ENCODE data around the gene GPC5.

Gene GPC5

DNA sequence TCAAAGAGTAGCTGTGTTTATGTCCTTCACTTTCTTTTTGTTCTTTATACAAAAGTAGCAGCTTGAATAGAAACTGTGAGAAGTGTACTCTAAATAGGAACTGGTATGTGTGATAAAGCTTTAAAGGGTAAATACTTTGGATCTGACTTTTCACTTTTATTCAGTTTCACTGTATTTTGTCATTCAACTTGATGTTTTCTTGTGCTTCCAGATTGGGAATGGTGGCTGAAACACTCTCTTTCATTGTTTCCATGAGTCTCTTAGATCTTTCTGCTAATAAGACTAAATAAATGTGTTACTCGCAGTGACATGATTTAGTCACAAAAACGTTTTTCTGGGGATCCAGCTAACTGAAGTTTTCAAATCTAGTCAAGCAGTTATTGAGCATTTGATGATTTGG lies 133.2 kb downstream of the GPC5 start:
- H3K4me1 Mint-ChIP-seq: no peaks in the 10 kb centered on the region
- H3K9me3 Mint-ChIP-seq: no peaks in the 10 kb centered on the region

DNA sequence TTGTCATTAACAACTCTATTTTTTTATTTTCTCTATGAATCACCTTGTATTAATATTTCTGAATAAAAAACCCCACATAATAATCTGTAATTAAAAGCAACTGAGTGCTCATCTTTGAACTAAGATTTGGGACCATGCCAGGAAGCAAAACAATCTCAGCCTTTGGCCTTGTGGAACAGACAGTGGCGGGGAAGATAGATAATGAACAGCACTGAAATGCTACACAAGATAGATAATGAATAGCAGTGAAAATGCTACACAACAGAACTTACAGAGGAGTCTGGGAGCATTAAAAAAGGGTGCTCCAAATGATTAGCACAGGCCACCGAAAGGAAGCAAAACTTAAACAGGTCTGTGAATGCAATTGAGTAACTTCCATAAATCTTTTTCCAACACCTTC lies 134.9 kb downstream of the GPC5 start:
- H3K9me3 Mint-ChIP-seq: no peaks in the 10 kb centered on the region
- ATAC-seq (no peak), DNase-seq (no peak)
- no peak overlapping the region for H3K27ac Mint-ChIP-seq
- no peak overlapping the region for H3K4me3 Mint-ChIP-seq
- peaks cover 10% of the 10 kb centered on the region for H3K27me3 Mint-ChIP-seq
- H3K4me1 Mint-ChIP-seq: no peaks in the 10 kb centered on the region

More for the DNA sequence above, 133.2 kb downstream of the GPC5 start:
- no peak overlapping the region for H3K27ac Mint-ChIP-seq
- H3K4me3 Mint-ChIP-seq: no peak overlapping the region
- H3K27me3 Mint-ChIP-seq: peaks cover 10% of the 10 kb centered on the region
- ATAC-seq: no peak
- DNase-seq: no peak

DNA sequence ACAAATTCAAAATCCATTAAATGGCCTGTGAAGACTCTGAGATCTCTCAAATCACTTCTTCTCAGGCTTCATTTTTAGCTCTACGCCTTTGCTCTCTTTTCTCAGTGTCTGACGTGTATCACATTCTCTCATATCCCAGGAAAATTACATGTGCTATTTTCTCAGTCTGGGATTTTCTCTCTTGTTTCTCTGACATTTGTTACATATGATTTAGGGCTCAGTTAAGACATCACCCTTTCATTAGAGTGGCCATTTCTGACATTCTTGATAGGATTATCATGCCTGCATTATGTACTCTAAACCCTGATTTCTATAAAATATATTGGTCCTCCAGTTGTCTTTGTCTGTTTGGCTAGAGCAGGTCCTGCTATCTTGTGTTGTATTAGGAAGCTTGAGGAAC lies 136.6 kb downstream of the GPC5 start:
- peaks cover 10% of the 10 kb centered on the region for H3K27me3 Mint-ChIP-seq
- DNase-seq (no peak), ATAC-seq (no peak)
- H3K27ac Mint-ChIP-seq: no peak overlapping the region
- H3K4me1 Mint-ChIP-seq: no peaks in the 10 kb centered on the region
- H3K9me3 Mint-ChIP-seq: no peaks in the 10 kb centered on the region
- H3K4me3 Mint-ChIP-seq: no peak overlapping the region

DNA sequence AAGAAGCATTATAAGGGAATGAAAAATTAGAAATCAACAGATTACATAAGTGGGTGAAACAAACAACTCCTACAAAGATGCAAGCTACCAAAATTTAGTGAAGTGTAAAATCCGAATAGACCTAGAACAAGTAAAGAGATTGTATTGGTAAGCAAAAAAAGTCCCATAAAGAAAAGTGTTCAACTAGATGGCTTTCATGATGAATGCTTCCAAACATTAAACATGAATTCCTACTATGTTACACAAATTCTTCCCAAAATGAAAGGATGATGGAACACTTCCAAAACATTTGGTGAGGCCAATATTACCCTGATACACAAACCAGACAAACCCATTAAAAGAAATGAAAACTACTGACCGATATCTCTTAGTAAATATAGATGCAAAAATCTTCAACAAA lies 139.0 kb downstream of the GPC5 start:
- Mint-ChIP-seq H3K4me1 (no peaks in the 10 kb centered on the region), H3K9me3 (no peaks in the 10 kb centered on the region), H3K27me3 (peaks cover 10% of the 10 kb centered on the region), H3K27ac (no peak overlapping the region), H3K4me3 (no peak overlapping the region)
- no peak for ATAC-seq
- no peak for DNase-seq

DNA sequence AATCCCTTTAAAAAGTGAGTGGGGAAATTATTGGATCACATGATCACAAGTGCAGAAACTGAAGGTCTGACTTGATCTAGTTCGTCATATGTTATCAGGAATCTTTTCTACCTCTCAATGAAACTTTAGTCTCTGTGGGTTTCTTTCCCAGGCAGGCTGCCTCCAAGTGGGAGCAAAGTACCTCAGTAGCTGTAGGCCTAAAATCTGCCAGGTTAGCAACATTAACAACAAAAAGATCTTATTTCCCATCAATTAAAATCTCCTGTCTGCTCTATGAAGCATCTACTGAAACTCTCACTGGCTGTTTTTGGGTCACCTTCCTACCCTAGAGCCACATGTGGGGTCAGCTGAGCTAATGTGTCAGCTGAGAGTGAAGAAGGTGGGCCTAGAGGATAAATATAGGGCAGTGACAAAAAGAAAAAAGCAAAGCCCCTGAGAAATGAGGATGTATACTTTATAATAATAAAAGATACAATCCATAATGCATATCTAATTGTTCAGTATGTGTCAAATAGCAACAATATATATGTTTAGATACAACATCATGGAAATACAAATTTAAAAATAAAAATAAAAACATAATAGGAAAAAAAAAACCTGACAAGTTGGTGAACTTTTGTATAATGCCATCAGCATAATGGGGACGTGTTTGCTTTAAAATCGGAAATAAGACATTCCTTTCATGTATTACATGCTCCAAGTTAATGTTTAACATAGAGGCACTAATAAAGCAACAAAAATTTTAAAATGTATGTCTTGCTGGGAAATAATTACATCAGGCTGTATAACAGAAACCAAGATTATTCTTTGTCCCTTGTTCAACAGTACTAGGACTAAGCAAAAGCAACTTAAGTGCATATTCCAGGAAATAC lies 141.1 kb downstream of the GPC5 start:
- H3K4me1 Mint-ChIP-seq: no peaks in the 10 kb centered on the region
- no peaks in the 10 kb centered on the region for H3K27me3 Mint-ChIP-seq
- ATAC-seq: no peak

DNA sequence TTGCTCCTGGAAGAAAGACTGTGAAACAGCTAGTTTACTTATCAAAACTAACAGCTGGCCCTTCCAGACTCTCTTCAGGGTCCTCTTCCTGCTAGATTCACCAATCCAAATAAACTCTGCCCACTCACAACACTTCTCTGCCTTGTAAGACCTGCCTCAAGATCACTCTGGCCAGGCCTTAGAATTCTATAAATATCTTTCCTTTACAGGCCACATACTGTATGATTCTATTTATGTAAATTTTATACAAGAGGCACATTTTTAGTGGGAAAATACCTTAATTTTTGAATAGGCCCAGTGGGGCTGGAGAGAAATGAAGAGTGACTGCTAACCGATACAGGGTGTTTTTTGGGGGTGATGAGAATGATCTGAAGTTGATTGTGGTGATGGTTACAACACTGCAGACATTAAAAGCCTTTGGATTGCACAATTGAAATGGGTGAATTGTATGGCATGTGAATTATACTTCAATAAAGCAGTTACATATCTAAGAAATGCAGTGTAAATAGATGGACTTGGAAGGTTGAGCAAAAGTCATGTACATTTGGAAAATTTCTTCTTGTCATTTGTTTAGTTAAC lies 141.8 kb downstream of the GPC5 start:
- no peak for DNase-seq
- no peak overlapping the region for H3K4me3 Mint-ChIP-seq

More for the DNA sequence above, 141.1 kb downstream of the GPC5 start:
- no peak for DNase-seq
- no peak overlapping the region for H3K4me3 Mint-ChIP-seq
- H3K27ac Mint-ChIP-seq: peak overlapping the region in 1 of 2 donors; percentile 71
- H3K9me3 Mint-ChIP-seq: no peaks in the 10 kb centered on the region

DNA sequence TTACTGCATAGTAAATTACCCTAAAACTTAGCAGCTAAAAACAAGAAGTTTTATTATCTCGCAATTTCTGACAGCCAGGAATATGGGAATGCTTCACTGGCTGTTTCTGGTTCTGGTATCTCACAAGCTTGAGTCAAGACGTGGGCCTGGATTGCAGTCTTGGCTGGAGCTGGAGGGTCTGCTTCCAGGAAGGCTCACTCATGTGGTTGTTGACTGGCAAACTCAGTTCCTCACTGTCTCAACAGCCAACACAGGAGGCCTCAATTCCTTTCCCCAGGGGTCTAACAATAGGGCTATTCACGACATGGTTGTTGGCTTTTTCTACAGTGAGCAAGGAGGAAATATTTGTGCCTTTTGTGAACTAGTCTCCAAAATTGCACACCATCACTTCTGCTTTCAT lies 146.3 kb downstream of the GPC5 start:
- Mint-ChIP-seq H3K4me1 (no peaks in the 10 kb centered on the region), H3K27me3 (no peaks in the 10 kb centered on the region), H3K9me3 (no peaks in the 10 kb centered on the region), H3K27ac (no peak overlapping the region), H3K4me3 (no peak overlapping the region)
- ATAC-seq (no peak), DNase-seq (no peak)

More for the DNA sequence above, 141.8 kb downstream of the GPC5 start:
- no peaks in the 10 kb centered on the region for H3K4me1 Mint-ChIP-seq
- no peak for ATAC-seq
- H3K27me3 Mint-ChIP-seq: no peaks in the 10 kb centered on the region
- H3K9me3 Mint-ChIP-seq: no peaks in the 10 kb centered on the region
- no peak overlapping the region for H3K27ac Mint-ChIP-seq

DNA sequence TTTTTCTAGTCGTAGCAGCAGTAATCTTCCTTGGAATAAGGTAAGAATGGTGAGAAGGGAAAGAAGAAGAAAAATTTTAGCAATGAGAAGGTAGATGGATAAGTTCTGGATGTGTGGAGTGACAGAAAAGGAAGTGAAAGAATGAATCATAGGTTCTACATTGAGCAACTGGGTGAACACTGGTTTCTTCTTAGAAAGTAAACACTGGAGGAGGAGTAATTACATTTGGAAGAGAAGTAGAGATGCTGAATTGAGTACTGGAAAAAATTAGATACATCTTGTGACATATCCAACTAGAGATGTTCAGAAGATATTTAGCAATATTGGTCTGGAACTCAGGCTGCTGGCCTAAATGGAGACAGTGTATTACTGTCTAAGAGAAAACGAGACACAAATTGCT lies 148.5 kb downstream of the GPC5 start:
- H3K27ac Mint-ChIP-seq: peak overlapping the region in 1 of 2 donors; percentile 5
- H3K4me3 Mint-ChIP-seq: no peak overlapping the region
- no peak for ATAC-seq
- no peaks in the 10 kb centered on the region for H3K27me3 Mint-ChIP-seq
- H3K4me1 Mint-ChIP-seq: no peaks in the 10 kb centered on the region
- no peak for DNase-seq
- no peaks in the 10 kb centered on the region for H3K9me3 Mint-ChIP-seq

DNA sequence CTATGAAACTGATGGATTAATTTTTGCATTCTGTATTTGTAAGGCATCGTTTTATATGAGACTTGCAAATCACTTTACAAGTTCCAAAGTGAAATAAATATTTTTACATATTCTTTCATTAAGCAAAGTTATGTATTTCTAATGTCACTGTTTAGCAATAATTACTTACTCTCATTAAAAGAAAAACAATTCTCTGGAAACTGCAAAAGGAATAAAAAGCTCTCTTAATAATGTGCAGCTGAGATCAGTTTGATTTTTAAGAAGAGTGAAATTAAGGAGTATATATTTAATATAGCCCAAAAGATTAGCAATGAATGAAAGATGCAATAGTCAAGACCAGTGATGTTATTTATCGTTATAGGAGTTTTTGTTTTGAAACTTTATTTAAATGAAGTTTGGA lies 155.2 kb downstream of the GPC5 start:
- no peaks in the 10 kb centered on the region for H3K27me3 Mint-ChIP-seq
- H3K4me3 Mint-ChIP-seq: no peak overlapping the region
- H3K9me3 Mint-ChIP-seq: peaks cover 0 to 9% of the 10 kb centered on the region in 2 donors
- no peak overlapping the region for H3K27ac Mint-ChIP-seq
- ATAC-seq (no peak), DNase-seq (no peak)
- no peaks in the 10 kb centered on the region for H3K4me1 Mint-ChIP-seq

DNA sequence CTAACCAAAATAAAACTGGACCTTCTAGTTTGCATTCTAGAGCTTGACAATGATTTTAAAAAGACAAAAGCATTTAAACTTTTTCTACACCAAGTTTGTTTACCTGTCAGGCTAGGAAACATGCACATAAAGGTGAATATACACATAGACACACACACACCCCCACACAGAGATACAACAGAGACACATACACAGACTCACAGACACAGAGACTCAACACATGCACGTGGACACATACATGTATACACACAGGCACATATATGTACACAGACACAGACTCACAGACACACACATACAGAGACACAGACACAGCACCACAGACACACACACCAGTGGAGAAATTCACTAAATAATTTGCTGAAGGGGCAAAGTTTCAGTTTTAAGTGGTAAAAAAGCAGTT lies 155.7 kb downstream of the GPC5 start:
- Mint-ChIP-seq H3K27me3 (no peaks in the 10 kb centered on the region), H3K27ac (no peak overlapping the region), H3K4me3 (no peak overlapping the region), H3K9me3 (peaks cover 0 to 9% of the 10 kb centered on the region in 2 donors), H3K4me1 (no peaks in the 10 kb centered on the region)
- DNase-seq: no peak
- no peak for ATAC-seq

DNA sequence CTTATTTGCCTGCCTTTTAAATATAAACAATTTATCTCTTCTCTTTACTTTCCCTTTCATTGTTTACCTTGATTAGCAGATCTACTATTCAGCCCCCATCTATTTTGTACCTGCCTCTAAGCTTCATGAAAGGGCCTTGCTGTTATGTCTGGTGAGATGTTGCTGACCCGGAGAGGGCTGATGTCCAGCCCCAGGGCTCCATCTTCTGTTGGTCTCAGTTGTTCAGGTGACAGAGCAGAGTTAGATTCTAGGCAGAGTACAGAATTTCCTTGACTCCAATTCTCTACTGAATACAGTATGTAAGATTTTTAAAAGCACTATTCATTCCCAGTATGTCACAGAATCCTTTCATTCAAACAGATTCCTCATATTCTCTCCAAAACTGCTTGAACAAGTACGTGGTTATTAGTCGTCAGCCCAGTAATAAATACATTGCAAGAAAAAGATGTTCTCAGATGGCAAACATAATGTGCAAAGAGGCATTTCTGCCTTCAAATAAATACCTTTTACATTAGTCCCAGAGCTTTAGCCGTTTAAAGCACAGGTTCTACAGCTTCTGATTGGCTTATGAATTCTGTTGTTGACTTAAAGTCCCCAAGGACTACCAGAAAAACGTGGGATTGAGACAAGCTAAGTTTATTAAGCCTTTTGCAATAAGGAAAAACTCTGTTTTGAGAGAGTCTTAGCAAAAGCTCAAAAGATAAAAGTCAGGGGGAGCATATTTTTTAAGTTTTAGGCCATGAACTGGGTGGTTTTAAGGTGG lies 159.1 kb downstream of the GPC5 start:
- Mint-ChIP-seq H3K27ac (no peak overlapping the region), H3K4me3 (no peak overlapping the region), H3K4me1 (no peaks in the 10 kb centered on the region), H3K9me3 (peaks cover 0 to 9% of the 10 kb centered on the region in 2 donors), H3K27me3 (no peaks in the 10 kb centered on the region)
- DNase-seq (no peak), ATAC-seq (no peak)

DNA sequence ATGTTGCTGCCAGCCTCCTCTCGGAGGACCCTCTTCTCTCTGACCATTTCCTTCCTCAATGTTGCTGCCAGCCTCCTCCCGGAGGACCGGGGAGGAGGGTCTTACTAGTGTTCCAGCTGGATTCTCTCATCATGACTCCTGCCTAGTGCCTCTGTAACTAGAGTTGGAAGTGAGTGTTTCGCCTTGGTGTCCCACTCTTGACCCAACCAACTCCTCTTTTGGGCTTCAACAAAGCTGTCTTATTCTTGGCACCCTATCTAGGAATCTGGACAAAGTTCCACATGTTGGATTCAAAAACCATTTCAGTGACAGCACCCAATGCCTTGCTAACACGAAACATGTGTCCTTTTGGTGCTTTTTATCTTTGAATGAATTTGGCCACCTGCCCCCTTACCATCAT lies 165.4 kb downstream of the GPC5 start:
- Mint-ChIP-seq H3K9me3 (no peaks in the 10 kb centered on the region), H3K27me3 (no peaks in the 10 kb centered on the region), H3K4me1 (no peaks in the 10 kb centered on the region), H3K27ac (no peak overlapping the region), H3K4me3 (no peak overlapping the region)
- ATAC-seq (no peak), DNase-seq (no peak)

DNA sequence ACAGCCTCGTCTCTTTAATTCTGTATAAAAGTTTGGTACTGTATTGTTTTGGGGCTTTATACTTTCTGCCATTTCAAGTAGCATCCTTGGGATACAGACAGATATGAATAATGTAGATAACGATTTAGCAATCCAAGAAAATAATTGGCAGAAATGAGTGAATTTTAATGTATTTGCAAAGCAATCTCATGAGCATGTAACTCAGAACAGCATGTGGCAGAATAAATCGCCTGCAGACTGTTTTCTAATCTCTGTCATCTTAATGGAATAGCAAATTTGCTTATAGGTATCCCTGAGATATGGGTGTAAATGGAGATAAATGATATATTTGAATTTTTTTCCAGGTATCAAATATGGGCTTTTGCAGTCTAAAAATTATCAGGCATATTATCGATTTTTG lies 166.0 kb downstream of the GPC5 start:
- no peak for ATAC-seq
- H3K27ac Mint-ChIP-seq: no peak overlapping the region
- H3K9me3 Mint-ChIP-seq: no peaks in the 10 kb centered on the region
- DNase-seq: no peak
- H3K4me1 Mint-ChIP-seq: no peaks in the 10 kb centered on the region
- no peaks in the 10 kb centered on the region for H3K27me3 Mint-ChIP-seq
- H3K4me3 Mint-ChIP-seq: no peak overlapping the region

DNA sequence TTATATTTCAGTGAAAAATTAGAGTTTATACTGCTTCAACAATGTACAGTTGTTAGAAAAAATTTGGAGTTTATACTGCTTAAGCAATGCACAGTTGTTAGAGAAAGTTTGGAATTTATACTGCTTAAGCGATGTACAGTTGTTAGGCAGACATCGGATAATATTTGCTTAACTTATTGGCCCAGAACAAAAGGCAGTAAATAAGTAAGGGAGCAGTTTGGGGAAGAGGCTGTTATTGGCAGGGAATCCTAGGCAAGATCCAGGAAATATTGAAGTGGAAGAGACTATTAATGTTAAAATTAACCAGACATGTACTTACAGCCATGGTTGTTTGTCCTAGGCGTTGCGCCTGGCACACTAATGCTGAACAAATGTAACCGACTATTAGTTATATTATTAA lies 166.9 kb downstream of the GPC5 start:
- Mint-ChIP-seq H3K9me3 (no peaks in the 10 kb centered on the region), H3K4me1 (no peaks in the 10 kb centered on the region), H3K27me3 (no peaks in the 10 kb centered on the region), H3K27ac (no peak overlapping the region), H3K4me3 (no peak overlapping the region)
- ATAC-seq (no peak), DNase-seq (no peak)

DNA sequence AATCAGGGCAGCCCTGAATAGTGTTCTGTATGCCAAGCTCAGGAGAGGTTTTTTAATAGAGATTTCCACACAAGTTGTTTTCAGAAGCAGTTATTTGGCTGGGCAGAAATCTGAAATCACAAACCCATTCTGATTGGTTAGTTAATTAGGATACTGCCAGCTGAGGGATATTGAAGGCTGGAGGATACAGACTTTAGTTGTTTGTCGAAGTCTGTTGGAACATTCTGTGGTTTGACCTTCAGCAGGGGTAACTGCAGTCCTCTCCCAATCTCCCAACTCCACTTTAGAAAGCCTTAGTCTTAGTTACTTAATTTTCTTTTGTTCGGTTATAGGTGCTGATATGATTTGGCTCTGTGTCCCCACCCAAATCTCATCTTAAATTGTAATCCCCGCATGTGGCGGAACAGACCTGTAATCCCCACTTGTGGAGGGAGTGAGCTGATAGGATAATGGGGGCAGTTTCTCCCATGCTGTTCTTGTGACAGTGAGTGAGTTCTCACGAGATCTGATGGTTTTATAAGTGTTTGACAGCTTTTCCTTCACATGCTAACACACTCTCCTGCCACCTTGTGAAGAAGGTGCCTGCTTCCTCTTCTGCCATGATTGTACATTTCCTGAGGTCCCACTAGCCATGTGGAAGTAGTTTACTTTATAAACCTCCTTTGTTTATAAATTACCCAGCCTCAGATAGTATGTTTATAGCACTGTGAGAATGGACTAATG lies 169.2 kb downstream of the GPC5 start:
- no peak overlapping the region for H3K4me3 Mint-ChIP-seq

More for the DNA sequence above, 169.2 kb downstream of the GPC5 start:
- Mint-ChIP-seq H3K9me3 (no peaks in the 10 kb centered on the region), H3K27ac (no peak overlapping the region), H3K4me1 (no peaks in the 10 kb centered on the region), H3K27me3 (no peaks in the 10 kb centered on the region)
- ATAC-seq: no peak
- no peak for DNase-seq

All from stimulated activated naive CD8-positive, alpha-beta T cell treated with anti-CD3 and anti-CD28 coated beads, Interleukin-15, amount 100 ng/mL, for 72 hours (primary cell).